ENCODE data around the gene STK32C. TPM values are rescaled to one million over a fixed set of nuclear protein-coding genes. Genes with fewer than 3 reads are reported as not detected.
A peak's percentile ranks its signal among the peaks of the same experiment; 100 is the strongest.

The STK32C gene
- total RNA-seq, 6 experiments from 2014 or later, result 1.6 to 3.5 (median 2.1) TPM

DNA sequence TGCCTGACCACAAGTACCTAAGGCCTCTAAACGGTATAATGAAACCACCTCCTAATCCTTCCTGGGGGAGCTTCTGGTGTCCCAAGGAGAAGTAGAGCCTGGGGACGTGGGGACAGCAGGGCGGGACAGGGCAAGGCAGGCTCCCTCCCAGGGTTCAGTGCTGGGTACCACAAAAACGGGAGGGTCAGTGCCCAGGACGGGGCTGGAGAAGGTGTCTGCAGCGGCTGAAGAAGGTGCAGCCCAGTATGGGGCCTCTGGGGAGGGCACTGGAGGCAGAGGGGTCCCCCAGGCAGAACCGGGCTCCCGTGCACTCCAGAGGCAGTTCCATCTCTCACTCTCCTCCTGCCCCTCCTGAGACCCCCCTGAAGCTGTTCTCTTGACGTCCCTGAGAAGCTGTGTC, 74.8 kb downstream of the STK32C start:
- Histone ChIP-seq H3K4me1 (no peaks in the 10 kb centered on the region), H3K27ac (no peak overlapping the region), H3K4me3 (no peak overlapping the region), H3K27me3 (no peaks in the 10 kb centered on the region), H3K36me3 (no peaks in the 10 kb centered on the region), H3K9me3 (no peaks in the 10 kb centered on the region)
- TF ChIP-seq, protein P1, sequence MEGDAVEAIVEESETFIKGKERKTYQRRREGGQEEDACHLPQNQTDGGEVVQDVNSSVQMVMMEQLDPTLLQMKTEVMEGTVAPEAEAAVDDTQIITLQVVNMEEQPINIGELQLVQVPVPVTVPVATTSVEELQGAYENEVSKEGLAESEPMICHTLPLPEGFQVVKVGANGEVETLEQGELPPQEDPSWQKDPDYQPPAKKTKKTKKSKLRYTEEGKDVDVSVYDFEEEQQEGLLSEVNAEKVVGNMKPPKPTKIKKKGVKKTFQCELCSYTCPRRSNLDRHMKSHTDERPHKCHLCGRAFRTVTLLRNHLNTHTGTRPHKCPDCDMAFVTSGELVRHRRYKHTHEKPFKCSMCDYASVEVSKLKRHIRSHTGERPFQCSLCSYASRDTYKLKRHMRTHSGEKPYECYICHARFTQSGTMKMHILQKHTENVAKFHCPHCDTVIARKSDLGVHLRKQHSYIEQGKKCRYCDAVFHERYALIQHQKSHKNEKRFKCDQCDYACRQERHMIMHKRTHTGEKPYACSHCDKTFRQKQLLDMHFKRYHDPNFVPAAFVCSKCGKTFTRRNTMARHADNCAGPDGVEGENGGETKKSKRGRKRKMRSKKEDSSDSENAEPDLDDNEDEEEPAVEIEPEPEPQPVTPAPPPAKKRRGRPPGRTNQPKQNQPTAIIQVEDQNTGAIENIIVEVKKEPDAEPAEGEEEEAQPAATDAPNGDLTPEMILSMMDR (IDR thresholded peaks at IDR 0.05), result no peak
- no peak for TF ChIP-seq POLR2A (IDR thresholded peaks at IDR 0.05)
- 60% methylated on average over 1 of the region's 9 CpGs for WGBS (ENCODE audit: insufficient coverage, low coverage, low lambda C conversion rate, missing lambda C conversion rate)
- ATAC-seq, result no peak
- intact Hi-C loops (cut with DNase I), result no loop called here
- no peak for DNase-seq

DNA sequence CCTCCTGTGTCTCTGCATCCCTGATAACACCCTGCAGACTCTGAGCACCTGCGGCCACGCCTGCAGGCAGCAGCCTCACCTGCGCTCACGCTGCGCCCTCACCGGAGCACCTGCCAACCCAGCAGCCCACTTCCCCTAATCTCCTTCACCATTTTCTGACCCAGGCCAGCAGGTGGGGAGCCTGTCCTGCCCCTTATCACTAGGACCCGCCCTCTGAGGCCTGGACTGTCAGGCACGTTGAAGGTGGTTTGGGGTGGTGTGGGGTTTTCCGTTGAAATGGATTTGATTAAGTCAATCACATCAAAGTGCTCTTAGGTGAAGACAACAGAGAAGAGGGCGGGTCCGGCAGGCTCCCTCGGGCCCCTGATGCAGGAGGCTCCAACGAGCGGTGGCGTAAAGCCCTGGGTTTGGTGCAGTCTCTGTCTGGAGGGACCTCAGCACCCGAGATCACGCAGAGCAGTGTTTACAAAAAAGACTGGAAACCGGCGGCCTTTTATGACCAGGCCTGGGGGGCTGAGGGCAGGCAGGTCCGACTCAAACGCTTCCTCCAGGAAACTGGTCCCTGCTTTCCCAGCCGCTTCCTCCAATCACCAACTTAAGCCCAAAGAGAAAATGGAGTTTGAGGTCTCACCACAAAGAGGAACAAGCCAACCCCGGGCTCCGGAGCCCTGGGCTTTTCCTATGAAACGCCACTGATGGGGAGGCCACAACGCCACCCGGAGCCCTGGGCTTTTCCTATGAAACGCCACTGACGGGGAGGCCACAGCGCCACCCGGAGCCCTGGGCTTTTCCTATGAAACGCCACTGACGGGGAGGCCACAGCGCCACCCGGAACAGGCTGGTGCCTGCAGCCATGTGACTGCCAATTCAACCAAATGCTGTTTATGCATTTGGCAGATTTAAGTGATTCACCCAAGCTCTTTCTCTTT, 75.5 kb downstream of the STK32C start:
- Histone ChIP-seq H3K36me3 (no peaks in the 10 kb centered on the region), H3K27ac (no peak overlapping the region), H3K9me3 (no peaks in the 10 kb centered on the region), H3K4me3 (no peak overlapping the region), H3K27me3 (no peaks in the 10 kb centered on the region), H3K4me1 (no peaks in the 10 kb centered on the region)
- TF ChIP-seq POLR2A (IDR thresholded peaks at IDR 0.05), result no peak
- TF ChIP-seq, protein P1 (IDR thresholded peaks at IDR 0.05), result no peak
- 30% methylated on average over 3 of the region's 35 CpGs for WGBS (ENCODE audit: insufficient coverage, low coverage, low lambda C conversion rate, missing lambda C conversion rate)
- DNase-seq, result no peak
- ATAC-seq, result peak in 3 of 4 donors; percentile 20 to 47 (median 39)
- intact Hi-C loops (cut with DNase I), result no loop called here

DNA sequence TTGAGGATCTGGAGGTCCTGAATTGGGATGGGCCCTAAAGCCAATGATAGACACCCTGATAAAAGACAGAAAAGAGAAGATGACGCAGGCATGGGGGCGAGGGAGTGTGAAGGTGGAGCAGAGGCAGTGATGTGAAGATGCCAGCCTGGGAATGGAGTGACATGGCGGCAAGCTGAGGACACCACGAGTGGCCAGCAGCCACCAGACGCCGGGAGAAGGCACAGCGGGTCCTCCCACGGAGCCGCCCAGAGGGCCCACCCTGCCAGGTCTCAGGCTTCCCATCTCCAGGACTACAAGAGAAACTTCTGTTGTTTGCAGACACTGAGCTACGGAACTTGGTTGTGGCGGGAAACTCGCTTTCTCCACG, 76.1 kb downstream of the STK32C start:
- ATAC-seq (no peak), DNase-seq (no peak)
- no peak overlapping the region for H3K27ac ChIP-seq
- H3K4me3 ChIP-seq, result no peak overlapping the region
- H3K9me3 ChIP-seq, result no peaks in the 10 kb centered on the region
- 79% methylated on average over 2 of the region's 13 CpGs for WGBS (ENCODE audit: insufficient coverage, low coverage, low lambda C conversion rate, missing lambda C conversion rate)
- TF ChIP-seq, protein P1 (IDR thresholded peaks at IDR 0.05), result no peak
- no peak for TF ChIP-seq POLR2A (IDR thresholded peaks at IDR 0.05)
- intact Hi-C loops (cut with DNase I), result no loop called here
- no peaks in the 10 kb centered on the region for H3K4me1 ChIP-seq
- H3K36me3 ChIP-seq, result no peaks in the 10 kb centered on the region
- no peaks in the 10 kb centered on the region for H3K27me3 ChIP-seq

DNA sequence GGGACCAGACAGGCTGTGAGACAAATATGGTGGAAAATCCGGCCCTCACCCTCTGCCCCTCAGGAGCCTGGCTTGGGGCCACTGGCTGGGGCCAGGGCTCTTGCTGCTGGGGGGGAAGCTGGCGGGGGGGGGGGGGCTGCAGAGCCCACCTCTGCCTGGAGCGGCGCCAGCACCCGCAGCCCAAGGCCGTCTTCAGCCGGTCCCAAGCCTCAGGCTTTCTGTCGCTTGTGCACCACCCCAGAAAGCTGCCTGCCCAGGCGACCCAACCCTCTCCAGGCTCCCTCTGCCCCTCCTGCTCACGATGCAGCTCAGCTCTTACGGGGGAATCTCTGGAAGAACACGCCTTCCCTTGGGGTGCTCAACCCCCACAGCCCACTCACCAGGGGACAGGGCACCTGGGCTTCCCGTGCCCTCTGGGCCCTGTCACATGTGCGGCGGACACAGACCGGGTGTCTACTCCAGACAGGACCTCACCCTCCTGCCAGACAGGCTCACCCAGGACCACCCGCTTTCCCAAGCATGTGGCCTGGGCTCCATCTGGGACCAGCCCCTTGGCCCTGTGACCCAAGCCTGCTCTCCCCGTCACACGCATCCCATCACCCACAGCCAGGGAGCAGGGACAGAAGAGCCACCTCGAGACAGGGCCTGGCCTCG, 77.1 kb downstream of the STK32C start:
- TF ChIP-seq POLR2A (IDR thresholded peaks at IDR 0.05), result no peak
- TF ChIP-seq, protein P1 (IDR thresholded peaks at IDR 0.05), result no peak
- DNase-seq, result no peak

More for the DNA sequence above, 77.1 kb downstream of the STK32C start:
- H3K4me3 ChIP-seq, result no peak overlapping the region
- no peak for ATAC-seq
- no peaks in the 10 kb centered on the region for H3K9me3 ChIP-seq
- no peaks in the 10 kb centered on the region for H3K36me3 ChIP-seq
- intact Hi-C loops (cut with DNase I), result no loop called here
- H3K27me3 ChIP-seq, result no peaks in the 10 kb centered on the region
- 92% methylated on average over 2 of the region's 21 CpGs for WGBS (ENCODE audit: insufficient coverage, low coverage, low lambda C conversion rate, missing lambda C conversion rate)
- H3K27ac ChIP-seq, result no peak overlapping the region
- H3K4me1 ChIP-seq, result no peaks in the 10 kb centered on the region

Measured in right lobe of liver (tissue), 6 donors.